ELR (cell line): ENCODE measurements around the gene MYRF.

Source experiments
- DNase-seq: peaks from one replicate; pipeline ENCODE4 v3.0.0-alpha.2; 2015; ENCODE audit warnings: low read depth

Gene MYRF

DNA sequence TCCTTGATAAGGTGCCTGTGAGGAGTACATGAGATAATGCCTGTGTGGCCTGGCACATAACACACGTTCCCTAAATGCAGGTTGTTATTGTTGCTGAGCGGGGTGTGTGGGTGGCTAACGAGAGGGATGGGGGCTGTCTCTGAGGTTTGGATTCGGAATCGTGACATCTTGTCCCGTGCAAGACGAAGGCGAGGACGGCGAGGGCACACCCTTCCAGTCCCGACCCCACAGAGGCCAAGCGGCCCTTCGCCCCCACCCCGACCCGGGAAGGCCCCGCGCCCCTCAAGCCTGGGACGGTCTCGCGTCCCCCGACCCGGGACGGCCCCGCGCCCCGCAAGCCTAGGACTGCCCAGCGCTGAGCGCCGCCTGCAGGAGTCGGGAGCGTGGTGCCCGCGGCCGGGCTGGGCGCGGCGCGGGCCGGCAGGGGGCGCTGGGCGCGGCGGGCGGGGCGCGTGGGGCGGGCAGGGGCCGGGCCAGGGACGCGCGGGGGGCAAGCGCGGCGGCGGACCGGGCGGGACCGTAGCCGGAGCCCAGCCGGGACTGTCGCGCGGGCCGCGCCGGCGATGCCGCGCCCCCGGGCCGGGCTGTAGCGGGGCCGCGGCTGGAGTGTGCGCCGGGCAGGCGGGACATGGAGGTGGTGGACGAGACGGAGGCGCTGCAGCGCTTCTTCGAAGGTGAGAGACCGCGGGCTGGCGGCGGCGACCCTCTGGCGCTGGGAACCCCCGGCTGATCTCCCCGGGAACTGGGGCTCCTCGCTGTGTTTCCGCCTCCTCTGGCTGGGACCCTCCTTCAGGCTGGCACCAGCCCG, at the start of gene MYRF:
Gene MYRF, plus strand, starts transcription at position 520 of the 808 bp plus-strand sequence. Its CDS starts 109 bp downstream, at position 629.
- DNase-seq, result peak; percentile 63

DNA sequence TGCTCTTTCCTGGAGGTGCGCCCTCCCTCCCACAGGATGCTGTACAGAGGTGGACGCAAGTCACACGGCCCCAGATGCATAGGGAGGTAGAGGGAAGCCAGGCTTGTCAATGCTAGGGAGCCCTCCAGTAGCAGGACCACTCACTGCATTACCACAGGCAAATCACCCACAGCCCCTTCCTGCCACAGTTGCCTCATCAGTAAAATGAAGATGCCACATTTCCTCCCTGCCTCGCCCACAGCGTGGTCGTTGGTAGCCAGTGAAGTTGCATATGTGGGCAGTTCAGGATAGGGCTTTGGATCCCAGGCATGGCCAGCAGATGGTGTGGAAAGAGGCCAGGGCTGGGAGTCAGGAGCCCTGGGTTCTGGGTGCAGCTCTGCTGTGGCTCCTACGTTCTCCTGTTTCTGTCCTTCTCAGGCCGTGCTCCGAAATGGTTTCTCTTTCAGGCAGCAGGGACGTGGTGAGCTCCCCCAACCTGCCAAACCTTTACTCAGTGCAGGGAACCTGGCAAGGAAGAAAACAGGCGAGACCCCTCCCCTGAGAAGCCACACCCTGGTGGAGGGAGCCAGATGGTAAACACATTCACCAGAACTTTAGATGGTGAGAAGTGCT, 49.6 kb upstream of the MYRF start:
- DNase-seq, result no peak

DNA sequence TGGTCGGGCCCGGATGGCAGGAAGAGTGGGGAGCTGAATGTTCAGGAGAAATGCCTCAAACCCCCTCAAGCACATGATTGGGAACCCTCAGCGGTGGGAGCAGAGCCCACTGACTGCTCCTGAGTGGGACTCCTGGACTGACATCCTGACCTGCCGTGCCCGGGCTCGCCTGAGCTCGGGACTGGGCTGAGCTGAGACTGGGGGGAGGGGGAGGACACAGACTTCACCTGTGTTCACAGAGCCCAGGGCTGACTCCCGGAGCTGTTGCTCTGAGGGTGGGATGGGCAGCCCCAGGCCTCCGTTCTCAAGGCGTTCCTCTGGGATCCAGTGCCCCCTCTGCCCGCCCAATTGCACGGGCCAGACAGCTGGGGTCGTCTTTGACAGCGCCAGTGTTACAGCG, 47.6 kb upstream of the MYRF start:
- no peak for DNase-seq

GRCh38 chr11:61706452-61707400, 45.7 kb upstream of the MYRF start:
- no peak for DNase-seq

DNA sequence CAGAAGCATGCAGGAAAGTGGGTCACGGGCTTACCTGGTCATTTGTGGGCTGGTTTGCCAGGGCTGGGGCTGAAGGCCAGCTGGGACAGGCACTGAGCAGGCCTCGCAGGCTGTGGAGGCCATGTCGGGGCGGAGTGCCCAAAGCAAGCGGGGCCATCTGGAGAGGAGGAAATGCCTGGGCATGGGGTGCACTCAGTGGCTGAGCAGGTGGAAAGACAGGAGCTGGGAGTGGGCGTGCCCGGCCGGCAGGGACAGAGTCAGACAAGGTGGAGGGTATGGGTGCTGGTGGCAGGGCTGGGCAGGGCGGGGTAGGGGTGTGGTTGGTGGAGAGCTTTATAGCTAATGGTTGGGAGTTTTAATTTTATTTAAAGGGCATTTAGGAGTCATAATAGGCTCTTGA, 44.9 kb upstream of the MYRF start:
- DNase-seq, result no peak

- no peak for DNase-seq
Measured at GRCh38 chr11:61709110-61709509, 43.3 kb upstream of the MYRF start.

DNA sequence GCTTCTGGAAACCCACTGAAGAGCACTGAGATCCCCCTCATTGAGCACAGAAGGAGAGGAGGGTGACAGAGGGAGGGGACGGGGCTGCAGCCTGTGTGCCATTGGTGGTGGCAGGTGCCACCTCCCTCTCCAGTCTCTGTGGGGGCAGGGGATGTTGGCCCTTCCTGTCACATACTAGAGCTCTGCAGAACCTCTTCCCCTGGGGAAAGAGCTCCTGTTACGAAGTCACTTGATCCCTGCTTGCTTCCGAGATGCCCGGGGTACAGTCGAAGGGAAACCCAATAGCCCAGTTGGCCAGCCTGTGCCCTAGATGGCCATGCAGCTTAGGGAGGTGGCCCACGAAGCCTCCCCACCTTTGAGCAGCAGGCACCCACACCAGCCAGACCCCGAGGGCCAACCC, 42.9 kb upstream of the MYRF start:
- DNase-seq, result no peak

DNA sequence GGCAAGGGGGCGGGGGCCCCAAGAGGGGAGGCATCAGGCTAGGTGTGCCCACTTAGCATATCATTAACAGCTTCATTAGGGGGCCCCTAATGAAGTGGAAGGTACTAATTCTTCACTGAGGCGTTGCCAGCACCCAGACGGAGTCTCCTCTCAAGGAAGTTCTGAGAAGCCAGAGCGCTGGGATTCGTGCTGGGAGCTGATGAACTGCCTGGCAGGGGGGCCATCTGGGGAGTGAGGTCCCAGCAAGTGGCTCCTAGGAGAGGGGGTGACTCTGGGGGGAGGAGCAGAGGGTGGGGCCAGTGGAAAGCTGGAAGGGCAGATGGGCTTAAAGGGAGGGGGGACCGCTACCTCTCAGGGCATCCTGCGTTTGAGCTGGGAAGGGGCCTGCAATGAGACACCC, 42.4 kb upstream of the MYRF start:
- DNase-seq, result no peak

DNA sequence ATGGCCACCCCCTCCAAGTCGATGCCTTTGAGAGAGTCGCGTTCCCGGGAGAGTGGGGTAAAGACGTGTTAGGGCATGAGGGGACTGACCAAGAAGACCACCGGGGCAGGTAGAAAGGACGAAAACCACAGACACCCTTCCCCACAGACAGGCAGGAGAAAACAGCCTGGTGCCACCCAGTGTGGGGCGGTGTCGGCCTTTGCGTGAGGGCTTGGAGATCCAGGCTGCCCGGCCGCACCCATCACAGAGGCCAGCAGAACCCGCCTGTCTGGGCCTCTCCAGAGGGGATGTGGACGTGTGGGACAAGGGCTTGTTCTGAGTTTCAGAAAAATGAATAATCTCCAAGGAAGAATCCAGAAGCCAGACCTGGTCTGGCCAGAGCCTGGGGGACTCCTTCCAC, 41.4 kb upstream of the MYRF start:
- DNase-seq, result no peak

DNA sequence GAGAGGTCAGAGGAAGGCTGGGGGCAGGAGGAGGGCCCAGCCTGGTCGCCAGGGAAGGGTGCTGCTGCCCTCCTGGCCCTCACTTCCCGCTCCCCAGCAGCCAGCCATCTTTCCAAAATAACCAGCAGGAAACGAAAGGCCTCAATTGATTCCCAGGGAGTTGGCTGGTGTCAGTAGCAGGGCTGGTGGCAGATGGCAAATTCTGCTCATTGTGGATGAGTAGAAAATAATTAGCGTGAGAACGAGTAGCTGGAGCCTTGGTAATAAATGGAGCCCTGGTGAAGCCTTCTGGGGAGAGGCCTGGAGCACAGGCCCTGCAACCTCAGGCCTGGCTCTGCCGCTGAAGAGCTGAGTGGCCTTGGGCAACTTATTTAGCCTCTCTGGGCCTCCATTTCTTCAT, 40.9 kb upstream of the MYRF start:
- DNase-seq, result no peak

DNA sequence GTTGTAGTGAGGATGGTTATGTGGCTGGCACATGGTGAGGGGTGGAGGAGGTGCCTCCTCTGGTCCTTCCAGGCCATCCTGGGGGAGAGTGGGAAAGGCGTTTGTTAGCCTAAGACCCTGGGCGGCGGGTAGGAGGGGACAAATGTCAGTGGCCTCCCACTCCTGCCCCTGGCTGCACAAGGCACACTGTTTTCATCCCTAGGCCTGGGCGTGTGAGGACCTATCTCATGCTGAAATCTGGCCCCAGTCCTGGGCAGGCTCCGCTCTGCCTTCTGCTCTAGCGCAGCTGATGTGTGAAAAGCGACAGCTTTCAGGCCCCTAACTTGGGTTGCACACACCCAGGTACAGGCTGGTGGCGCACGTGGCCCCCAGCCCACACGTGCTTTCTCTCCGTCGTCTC, 40.1 kb upstream of the MYRF start:
- DNase-seq, result no peak

GRCh38 chr11:61712846-61713245, 39.6 kb upstream of the MYRF start:
- no peak for DNase-seq

DNA sequence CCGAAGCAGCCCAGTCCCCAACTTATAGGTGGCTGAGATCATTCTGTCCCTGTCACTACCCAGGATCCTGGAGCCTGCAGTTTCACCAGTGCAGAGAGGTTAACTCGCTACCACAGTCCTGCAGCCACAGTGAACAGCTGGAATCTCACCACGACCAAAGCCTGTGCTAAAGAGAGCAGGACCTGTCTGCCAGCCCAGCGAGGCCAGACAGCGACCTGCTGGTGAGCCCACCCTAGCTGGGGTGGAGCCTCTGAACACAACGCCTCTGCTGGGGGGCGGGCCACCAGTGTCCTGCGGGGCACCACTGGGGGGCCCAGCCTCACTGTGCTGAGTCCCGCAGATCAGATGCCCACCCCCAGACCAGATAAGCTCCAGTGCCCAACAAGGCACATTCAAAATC, 39.0 kb upstream of the MYRF start:
- DNase-seq, result no peak

GRCh38 chr11:61713906-61714305, 38.5 kb upstream of the MYRF start:
- DNase-seq, result no peak

- no peak for DNase-seq
Measured at GRCh38 chr11:61714316-61714715, 38.1 kb upstream of the MYRF start.

DNA sequence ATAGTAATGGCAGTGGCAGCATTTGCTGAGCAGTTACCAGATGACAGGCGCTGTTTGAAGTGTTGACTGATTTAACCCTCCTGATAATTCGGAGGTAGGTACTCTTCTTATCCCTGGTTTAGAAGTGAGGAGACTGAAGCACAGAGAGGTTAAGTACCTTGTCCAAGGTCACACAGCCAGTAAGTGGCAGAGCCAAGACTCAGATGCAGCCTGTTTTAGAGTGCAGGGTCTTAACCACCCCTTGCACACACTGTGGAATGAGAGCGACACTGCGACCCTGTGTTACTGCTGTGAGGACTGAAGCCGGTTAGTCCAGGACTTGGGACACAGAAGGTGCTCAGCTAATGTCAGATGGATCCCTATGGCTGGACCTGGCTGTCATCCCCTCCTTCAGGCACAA, 37.5 kb upstream of the MYRF start:
- DNase-seq, result no peak

GRCh38 chr11:61715867-61716266, 36.6 kb upstream of the MYRF start:
- DNase-seq, result no peak

- DNase-seq, result no peak
Measured at GRCh38 chr11:61716478-61717285, 35.8 kb upstream of the MYRF start.

DNA sequence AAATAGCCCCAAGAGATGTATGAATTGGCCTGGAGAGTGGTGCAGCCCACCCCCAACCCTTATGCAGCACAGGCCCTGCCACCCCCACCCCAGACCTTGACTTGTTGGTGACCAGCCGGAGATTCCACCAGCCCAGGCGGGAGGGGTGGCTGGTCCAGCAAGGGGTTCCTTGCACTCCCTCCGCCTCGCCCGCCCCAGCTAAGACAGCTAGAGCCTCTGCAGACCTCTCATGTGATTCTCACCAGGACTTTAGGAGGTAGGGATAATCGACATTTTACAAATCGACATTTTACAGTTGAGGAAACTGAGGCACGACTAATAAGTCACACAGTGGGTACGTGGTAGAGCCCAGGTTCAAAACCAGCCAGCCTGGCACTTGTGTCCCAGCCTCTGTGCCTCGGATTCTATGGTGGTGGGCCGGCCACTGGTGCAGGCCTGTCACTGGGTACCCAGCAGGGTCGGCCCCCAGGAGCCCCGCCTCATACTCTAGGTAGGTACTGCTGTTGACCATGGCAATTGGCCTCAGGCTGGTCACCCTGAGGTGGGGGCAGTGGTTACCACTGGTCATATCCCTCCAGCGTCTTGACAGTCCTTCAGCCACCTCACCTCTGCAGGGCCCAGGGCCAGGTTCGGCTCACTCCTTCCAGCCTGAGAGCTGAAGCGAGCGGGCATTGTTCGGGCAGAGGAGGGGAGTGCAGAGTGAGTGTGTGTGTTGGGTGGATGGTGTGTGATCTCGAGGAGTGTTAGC, 35.0 kb upstream of the MYRF start:
- no peak for DNase-seq

DNA sequence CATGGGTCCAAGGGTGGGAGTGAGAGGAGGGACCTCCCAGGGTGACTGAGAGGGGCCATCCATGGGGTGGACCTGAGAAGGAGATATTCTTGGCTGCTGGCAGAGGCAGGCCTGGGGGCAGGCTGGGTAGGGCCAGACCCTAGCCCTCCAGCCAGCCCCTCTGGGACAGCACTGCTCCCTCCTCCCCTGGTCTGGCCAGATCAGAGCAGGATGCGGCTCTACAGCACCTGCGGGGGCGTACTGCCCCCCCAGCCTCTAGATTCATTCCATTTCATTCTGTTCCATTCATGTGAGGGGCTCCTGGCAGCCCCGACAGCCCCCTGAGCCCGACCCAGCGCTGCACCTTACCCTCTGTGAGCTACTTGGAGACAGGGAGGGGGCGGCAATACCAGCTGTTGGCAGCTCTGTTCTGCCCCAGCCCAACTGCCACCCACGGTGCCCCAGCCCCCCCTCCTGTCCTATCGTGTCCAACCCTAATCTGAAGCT, 34.3 kb upstream of the MYRF start:
- no peak for DNase-seq
